Measurements from ENCODE around the gene HOXA7.

The HOXA7 gene

DNA sequence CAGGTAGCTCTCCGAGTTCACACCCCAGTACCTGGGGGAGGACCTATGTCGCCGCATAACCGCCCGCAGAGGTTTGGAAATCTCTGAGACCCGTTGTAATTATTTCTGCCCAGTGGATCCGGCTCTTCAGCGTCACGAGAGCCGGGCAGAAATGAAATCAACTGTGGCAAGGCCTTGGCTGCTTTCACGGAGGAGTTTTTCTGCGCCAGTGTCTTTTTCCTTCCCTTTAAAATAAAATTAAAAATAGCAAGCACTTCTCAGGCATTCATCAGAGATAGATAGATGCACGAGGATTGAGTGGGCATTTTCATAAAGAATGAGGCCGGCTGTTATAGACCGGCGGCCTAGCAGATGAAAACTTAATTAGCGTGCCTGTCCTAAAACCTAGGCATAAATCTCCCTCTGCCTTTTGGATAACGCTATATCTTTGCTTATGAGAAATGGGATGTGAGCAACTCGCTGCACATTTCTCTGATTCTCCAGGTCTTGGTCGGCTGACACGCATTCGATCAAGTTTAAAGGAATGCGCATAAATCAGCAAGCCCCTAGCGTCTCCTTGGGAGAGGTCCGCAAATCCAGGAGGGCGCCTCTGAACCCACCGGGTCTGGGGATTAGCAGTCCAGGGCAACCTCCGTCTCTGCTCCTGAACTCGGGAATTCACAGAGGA lies 37.0 kb upstream of the HOXA7 start:
- no peak for DNase-seq

DNA sequence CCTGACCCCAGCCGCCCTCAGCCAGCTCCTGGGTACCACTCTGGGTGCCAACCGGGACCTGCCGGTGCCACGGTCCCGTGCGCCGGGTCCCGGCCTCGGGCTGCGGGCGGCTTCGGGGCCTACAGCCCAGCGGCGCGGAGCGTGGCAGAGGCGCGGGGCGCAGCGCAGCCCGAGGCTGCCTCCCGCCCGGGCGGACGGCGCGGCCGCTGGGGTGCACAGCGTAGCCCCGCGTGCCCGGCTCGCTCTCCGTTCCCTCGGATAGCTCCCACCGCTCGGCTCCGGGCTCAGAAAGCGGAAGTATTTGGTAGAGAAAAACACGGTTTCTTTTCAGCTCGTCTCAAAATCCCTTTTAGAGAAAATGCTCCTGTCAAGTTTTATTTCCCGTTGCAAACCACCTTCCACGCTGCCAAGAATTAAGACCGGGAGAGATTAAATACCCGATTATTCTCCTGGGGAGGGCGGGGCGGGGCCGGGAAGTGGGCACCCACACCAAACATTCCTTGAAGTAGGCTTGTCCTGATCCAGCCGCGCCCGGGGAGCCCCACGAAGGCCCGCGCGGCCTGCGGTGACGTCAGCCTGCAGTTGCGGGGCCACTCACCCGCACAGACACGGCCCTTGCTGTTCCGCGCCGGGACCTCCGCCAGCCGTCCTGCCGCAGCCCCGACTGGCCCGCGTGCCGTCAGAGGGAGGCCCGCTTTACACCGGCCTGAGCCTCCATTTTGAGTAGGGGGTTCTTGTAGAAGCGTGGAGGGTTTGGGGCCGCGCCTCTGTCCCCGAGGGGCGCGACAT lies 36.3 kb upstream of the HOXA7 start:
- no peak for DNase-seq

DNA sequence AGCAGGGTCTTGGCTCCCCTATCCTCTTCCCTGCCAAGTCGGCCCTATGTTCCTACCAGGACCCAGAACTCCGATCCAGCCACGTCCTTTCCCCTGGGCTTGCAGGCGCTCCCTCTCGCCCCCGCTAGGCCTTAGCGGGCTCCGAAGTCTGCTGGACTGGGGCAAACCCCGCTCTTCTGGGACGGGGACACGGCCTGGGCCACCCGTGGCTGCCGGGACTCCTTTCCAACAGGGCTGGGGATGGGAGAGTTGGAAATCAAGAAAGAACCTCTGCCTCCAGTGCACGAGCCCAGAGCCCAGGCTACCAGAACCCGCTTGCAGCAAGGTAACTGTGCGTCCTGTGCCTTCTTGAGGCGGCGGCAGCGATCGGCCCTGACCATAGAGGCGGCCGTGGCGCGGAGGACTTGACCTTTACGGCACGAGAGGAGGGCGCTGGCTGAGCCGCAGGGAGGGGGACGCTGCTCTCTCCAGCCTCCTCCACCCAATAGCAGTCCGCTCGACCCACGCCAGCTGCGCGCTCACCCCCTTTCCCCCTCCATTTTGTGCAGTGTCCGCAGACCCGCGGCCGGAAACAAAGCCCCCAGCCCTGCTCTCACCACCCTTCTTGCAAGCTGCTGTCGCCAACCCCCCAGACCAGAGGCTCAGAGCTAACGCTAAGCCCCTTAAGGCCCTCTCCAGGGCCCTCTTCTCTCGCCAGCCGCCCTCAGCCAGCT lies 35.5 kb upstream of the HOXA7 start:
- DNase-seq, result no peak

DNA sequence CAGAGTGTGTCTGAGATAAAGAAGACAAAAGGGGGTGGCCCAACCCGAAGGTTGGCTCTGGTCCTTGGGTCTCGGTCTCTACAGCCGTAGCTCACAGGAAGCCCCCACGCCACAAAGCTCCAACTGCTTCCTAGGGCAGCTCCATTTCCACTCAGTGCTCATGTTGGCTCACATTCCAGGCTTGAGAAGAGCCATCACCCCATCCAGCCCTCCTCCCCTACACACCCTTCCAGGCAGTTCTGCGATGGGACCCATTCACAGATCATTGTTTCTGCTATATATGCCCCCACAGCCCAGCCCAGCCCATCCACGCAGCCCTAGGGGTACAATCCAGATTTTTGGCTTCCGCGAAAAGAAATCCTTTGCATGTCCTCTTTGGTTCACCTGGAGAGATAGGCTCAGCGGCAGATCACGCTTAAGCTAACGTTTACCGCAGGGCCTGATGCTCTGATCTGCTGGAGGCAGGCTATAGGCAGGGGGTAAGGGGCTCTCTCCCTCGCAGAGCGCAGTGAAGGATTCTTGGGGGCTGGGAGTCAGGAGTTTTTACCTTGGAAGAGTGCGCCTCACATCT lies 34.8 kb upstream of the HOXA7 start:
- no peak for DNase-seq

DNA sequence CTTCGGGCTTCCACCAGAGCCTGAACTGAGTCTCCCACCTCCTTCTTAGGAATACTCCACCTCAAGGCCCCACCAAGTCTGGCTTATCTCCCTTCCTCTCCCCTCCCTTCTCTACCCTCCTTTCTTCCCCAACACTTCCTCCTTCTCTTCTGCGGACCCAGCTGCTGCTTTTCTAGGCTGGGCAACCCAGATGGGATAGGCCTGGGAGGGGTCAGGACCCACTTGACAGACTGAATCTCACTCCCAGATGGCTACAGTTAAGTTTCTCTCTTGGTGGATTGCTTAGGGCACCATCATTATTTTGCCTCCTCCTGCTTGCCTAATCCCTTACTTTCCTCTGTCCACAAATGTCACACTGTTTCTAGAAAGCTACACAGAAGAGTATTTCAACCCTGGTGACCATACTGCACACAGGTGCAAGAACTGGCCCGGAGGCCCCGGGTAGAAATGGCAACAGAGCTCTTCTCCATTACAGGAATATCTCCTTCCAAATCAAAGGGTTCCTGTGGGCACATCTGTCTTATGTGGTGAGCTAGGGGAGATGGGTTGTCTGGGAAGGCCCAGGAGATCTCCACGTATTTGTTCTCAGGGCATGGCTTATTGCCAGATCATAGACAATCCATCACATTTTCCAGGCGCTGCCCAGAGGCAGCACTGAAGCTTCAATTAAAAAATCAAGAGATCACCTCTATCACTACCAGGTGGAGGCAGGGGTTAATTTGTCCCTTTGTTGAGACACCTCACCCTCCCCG lies 33.7 kb upstream of the HOXA7 start:
- DNase-seq, result no peak

DNA sequence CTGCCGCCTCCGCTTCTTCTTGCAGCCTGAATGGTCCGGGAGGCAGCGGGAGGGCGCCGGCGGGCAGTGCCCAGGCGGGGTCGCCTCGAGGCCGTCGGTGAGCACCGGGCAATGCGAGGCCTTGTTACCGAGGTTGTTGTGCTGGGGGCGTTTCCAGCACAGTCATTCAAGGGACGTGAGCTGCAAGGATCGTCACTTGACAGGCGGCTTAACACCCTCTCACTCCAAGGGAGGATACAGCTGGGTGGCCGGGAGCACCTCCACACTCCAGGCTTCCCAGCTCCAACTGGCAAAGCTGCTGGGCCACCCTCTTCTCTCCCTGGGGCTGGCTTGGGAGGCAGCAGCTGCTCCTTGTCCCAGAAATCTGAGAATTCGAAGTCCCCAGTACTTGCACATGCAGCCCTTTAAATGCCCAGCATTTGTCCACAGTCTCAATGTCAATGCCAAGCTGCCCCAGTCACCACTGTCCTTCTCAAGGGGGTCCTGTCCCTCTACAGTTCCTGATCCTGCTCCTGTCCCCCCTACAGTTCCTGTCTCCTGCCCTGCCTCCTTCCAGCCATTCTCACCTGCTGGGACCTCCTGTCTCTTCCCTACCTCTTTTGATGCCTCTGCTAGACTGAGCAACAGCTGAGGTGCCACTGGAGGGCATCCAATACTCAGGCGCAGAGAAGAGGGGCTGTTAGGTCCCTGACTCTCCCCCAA lies 33.0 kb upstream of the HOXA7 start:
- no peak for DNase-seq

DNA sequence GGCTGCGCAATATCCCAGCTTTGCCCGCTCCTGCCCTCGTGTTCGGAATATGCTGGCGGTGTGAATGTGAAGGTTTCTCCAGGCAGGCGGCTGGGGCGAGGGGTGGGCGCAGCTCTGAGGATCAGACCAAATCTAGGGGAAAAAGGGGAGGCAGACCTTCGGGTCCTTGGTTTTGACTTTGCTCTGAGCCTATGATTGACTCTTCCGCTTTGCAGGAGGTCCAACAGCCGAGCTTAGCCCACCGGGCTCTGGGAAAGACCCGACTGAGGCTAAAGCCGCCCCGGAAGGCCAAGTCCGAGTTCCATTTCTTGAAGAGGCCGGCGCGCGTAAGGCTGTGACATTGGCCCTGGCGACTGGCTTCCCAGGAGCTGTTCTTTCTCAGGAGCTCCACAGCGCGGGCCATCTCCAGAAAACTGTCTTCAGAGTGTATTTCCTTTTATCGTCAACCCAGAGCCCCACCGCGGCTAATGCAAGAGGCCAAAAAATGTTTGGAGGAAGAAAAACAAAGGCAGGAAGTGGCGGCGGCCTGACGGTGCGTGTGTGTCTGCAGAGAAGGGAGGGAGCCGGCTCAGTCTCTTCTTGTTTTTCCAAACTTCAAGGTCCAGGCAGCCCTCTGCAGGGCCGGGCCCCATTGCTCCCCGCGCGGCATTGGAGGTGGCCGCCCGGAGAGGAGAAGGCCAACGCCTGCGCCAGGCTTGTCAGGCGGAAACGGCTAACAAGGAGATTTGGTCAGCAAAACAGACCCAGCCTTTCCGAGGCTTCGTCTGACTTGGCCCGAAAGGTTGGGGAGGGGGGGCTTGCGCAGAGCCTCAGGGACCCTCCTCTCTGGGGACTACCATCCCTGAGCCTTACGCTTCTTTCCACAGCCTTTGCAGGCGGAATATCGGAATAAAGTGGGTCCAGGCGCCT lies 32.2 kb upstream of the HOXA7 start:
- peak in 1 of 4 experiments; percentile 18 for DNase-seq

DNA sequence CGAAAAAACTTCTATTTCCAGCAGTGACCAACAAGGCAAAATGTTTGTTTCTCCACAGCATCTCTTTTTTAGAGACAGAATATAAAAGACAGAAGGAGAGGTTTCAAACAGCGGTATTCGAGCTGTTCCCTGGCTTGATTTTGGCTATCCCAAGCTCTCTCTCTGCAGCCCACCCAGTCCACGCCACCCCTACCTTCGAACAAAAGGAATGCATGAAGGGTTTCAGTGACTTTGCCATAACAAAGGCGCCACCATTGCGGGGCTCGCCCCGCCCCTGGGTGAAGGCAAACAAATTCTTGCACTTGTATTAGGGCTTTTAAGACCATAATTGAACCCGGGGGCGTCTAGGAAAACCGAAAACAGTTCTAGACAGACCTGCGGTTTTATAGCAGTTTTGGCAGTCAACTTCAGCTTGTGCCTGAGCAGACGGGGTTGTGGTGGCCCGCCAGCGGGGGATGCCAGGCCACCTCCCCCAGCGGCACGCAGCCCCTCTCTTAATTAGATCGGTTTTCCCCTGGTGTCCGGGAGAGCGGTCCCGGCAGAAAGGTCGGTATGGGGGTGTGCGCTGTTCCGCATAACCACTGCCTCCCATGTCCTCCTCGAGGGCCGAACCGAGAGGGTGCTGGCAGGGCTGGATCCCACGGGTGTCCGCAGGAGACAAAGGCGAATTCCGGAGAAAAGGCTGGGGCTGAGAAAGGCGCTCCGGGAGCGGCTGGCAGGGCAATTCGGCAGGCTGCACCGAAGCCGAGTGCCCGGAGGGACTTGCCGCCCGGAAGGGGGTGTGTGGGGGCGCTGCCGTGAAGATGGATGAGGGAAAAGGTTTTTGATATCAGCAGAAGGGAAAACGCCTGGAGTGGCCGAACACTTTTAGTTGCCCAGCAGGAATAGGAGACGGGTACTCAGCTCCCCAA lies 31.3 kb upstream of the HOXA7 start:
- no peak for DNase-seq

DNA sequence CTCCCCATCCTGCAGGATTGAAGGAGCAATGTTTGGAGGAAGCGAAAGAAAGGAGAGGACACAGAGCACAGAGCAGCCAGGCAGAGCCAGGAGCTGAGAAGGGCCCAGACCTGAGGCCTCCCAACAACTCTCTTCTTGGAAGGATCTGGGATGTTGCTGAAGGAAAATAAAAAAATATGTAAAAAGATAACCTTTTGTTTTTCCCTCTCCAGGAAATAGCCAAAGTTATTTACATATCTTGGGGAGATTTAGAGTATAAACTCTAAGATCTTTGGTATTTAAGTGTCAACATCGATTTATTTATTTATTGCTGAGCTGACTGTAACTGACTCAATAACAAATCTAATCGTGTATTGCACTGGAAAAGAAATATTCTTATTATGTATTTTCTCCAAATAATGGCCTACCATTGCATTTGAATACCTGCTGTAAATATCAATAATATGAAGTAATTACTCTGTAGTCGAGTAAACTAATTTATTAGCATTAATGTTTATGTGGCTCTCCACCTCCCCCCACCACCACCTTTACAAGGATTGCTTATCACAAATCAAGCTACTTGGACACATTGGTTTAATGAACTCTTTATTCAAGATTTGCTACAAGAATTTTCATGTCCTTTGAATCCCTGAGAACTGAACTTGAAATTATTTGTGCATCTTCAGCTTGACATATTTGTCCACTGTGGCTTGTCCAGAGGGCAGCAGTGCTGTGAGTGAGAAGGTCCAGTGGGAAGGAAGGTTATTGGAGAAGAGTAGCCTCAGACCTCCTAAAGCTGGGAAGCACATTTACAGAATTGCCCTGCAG lies 30.4 kb upstream of the HOXA7 start:
- DNase-seq, result no peak

DNA sequence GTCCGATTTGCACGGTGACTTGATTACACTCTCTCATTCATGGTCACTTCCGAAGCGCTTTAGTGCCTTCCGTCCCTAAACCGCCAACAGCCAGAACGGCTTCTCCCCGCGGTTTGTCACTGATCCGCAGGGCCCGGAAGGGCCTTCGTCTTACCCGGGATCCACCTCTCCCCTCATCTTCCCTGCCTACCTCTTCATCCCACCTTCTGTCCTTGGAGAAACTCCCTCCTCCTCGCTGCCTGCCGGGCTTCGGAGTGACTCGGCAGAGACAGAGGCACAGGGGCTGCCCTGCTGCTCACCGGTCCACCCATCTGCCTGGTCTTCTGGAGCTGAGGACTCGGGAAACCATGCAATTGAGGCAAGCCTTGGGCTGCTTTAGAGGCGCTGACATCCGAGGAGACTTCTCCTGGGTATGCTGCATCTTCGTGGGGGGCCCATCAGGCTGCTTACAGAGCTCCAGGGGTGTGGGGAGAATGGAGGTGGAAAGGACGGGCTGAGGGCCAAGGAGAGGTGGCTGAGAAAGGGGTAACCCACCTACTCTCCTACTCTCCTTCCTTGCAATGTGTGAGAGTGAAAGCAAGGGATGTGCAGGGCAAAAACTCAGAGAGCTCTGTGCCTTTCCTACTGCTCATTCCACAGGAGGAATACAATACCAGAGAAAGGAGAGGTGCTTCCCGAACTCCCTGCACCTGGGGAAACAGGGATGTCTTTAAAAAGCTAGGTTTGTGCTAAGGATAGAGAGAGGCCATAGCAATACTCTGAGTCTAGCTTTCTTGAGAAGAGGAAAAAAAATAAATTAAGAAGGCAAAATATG lies 29.6 kb upstream of the HOXA7 start:
- DNase-seq, result no peak

DNA sequence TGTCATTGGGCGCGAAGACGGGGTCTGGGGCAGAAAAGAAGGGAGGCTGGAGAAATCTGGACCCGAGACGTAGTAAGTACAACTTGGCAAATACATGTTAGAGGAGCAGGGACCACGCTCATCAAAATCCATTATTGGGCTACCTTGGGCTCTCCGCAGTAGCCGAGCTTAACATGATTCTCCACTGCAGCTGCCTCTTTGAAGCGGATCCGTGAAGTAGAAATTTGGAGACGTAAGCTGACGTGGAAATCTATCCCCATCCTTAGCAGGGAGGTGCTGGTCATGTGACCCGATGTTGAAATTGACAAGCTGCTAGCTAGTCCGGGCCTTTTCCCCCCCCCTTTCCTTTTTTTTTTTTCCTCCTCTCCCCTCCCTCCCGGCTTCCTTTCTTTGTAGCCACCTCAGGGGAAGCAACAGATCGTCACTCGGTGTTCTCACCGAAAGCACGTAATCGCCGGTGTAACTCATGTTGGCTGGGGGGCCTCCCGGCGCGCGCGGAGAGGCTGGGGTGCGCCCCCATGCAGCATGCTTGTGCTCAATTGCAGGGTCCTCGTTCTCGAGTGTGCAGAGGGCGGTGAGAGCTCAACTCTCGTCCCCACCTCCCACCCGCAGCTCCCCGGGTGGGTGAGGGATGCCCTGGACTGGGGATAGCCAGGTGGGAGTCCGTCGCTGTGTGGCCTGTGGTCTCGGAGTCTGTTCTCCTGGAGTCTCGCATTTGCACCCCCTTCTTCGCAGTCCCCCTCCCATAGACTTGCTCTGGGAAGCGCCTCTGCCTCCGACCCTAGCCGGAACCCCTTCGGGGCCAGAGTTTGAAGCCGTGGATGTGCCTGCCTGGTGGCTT lies 28.8 kb upstream of the HOXA7 start, which contains the start of gene HOXA11:
Gene HOXA11 (minus strand): TSS at position 220 of the 841 bp plus-strand sequence. CDS start 88 bp downstream, at position 132.
- no peak for DNase-seq

DNA sequence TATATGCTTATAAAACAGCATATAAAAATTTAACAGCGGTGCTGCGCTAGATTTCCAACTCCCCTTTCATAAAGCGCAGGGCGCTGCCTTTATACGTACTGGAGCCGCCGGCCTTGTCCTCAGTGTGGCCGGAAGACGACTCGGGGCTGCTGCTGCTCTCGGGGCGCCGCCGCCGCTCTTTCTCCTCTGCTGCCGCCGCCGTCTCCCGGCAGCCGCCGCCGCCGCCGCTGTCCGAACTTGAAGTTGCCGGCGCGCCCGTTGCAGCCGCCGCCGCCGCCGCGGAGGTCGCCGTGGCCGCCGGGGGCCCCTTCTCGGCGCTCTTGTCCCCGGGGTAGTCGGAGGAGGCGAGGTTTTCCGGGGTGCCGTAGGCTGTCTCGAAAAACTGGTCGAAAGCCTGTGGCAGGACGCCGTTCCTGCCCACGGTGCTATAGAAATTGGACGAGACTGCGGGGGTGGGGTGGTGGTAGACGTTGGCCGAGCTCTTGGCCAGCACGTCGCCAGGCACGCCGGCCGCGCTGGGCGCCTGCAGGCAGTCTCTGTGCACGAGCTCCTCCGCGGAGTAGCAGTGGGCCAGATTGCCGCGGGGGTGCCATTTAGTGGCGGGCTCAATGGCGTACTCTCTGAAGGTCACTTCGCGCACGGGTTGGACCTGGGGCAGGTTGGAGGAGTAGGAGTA lies 28.0 kb upstream of the HOXA7 start:
- no peak for DNase-seq

DNA sequence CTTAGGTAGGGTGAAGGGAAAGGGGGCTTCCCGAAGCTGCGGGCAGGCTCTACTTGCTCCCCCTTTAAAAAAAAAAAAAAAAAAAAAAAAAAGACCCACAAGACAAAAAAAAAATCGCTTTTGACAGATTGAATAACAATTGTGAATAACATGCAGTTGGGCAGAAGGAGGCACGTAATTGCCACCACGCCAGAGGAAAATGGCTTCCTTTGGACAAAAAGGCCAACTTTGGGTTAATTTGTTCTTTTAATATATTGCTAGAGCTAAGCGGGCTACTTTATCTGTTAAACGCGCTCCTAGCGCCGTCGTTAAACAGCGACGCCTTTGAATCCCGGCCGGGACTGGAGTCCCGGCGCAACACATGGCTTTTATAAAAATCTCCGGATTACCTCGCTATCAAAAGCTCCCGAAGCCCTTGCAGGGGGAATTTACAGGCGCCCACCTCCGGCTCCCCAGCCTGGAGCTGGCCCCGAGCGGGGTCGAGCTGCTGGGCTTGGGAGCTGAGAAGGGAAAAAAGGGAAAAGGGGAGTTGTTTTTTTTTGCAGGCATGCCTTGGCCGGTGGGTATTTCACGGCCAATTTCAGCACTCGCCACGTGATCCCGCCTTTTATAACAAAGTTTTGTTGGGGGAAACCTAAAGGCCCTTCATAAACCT lies 27.3 kb upstream of the HOXA7 start:
- DNase-seq, result no peak

DNA sequence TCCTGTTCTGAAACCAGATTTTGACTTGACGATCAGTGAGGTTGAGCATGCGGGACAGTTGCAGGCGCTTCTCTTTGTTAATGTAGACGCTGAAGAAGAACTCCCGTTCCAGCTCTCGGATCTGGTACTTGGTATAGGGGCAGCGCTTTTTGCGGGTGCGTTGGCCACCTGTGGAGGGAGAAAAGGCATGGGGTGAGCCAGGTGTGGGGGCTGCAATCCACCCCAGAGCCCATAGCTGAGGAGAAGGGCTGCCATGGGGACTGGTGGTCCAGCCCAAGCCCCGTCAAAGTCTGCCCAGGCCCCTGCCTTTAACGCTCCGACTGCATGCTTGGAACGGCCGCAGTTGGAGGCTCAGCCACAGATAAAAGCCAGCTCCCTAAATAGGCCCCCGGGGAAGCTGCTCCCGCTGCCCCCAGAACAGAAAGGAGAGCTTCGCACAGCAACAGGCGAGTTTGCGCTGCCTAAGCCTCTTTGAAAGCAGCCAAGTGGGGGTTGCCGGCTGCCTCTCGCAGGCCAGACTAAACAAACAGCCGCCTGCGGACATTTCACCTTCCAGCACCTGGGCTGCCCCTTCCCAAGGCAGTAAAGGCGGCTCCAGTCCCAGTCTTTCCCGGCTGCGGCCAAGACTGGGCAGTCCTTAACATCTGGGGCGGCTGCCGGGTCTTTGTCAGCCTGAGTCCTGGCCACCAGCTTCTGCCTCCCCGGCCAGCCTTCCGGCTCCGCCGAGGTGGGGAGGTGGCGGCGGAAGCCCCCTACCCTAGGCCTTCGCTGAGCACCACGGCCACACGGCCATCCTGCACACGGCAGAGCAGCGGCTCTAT lies 26.6 kb upstream of the HOXA7 start:
- DNase-seq, result no peak

DNA sequence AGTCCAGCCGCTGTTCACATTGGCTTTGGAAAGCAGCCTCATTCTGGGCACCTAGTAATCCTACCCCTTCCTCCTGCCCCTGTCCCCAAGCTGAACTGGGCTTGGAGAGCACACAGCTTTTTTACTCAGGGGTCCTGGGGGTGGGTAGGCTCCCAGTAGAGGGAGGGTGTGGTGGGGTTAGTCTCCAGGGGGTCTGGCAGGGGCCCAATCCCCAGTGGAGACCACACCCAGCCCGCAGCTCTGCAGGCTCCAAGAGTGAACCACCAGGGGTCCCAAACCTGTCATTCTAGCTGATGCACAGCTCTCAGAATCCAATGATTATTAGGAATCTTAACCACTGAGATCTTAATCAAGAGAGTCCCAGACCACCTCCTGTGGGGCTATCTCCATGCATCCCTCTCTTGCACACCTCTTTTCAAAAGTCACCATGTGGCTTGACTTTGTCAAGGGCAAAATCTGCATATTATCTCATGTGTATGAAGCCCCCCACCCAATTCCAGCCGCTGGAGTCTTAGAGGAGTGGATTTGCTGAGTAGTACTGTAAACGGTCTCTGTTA lies 25.9 kb upstream of the HOXA7 start:
- DNase-seq, result no peak
